DND-41 (cell line): ENCODE results near the gene HERC5.

Experiments
- ATAC-seq: fragments of 200-7000 bp; cut with Tn5 transposase; 3 replicates; pipeline ENCODE4 v1.9.1; 2021; ENCODE audit warnings: low read depth; ENCODE audit not compliant: insufficient read depth
- DNase-seq: peaks from one replicate; pipeline ENCODE4 v3.0.0-alpha.2; 2020
- H2AFZ ChIP-seq: 2 replicates; pipeline ENCODE4 v1.6.0; 2012; ENCODE audit warnings: low read depth, low read length
- H3K27ac ChIP-seq: 2 replicates; pipeline ENCODE4 v1.5.1; 2012; ENCODE audit warnings: low read length, inconsistent platforms
- H3K27me3 ChIP-seq: fragments of 200-600 bp; sonication (generic); 2 replicates; pipeline ENCODE4 v1.6.0; 2012; ENCODE audit warnings: low read length, mild to moderate bottlenecking, inconsistent platforms; ENCODE audit not compliant: insufficient read depth, poor library complexity
- H3K36me3 ChIP-seq: 2 replicates; pipeline ENCODE4 v1.5.1; 2012; ENCODE audit warnings: low read length, inconsistent platforms; ENCODE audit not compliant: insufficient read depth
- H3K4me1 ChIP-seq: 2 replicates; pipeline ENCODE4 v1.5.1; 2012; ENCODE audit warnings: mild to moderate bottlenecking, low read length; ENCODE audit not compliant: insufficient read depth
- H3K4me2 ChIP-seq: 2 replicates; pipeline ENCODE4 v1.6.0; 2012; ENCODE audit warnings: mild to moderate bottlenecking, moderate library complexity, low read length, inconsistent platforms; ENCODE audit not compliant: insufficient read depth
- H3K4me3 ChIP-seq, 2 experiments: fragments of 200-600 bp in 1 of 2; shearing (Covaris generic) in 1 of 2; 2 replicates each; pipeline ENCODE4 v1.5.1; 2012 to 2016; ENCODE audit warnings: inconsistent platforms in 2 of 2, low read length in 2 of 2, mild to moderate bottlenecking in 2 of 2, low read depth in 1 of 2, moderate library complexity in 1 of 2
- H3K79me2 ChIP-seq: 2 replicates; pipeline ENCODE4 v1.6.0; 2012; ENCODE audit warnings: low read length, inconsistent platforms; ENCODE audit not compliant: insufficient read depth
- H3K9ac ChIP-seq: 2 replicates; pipeline ENCODE4 v1.6.0; 2012; ENCODE audit warnings: low read depth, mild to moderate bottlenecking, inconsistent platforms, low read length, moderate library complexity
- H3K9me3 ChIP-seq: 2 replicates; pipeline ENCODE4 v1.5.1; 2012; ENCODE audit warnings: low read length, moderate library complexity, mild to moderate bottlenecking, inconsistent platforms; ENCODE audit not compliant: insufficient read depth, severe bottlenecking
- H4K20me1 ChIP-seq: 2 replicates; pipeline ENCODE4 v1.6.0; 2012; ENCODE audit warnings: low read length; ENCODE audit not compliant: insufficient read depth
- EZH2 ChIP-seq: IDR thresholded peaks from 3 replicates; pipeline ENCODE4 v1.6.1; 2012; ENCODE audit warnings: borderline replicate concordance, low read depth, mild to moderate bottlenecking, moderate library complexity, low read length, inconsistent platforms; ENCODE audit not compliant: severe bottlenecking
- TF ChIP-seq, protein P1 (sequence below): IDR thresholded peaks from 2 replicates; pipeline ENCODE4 v1.5.1; 2012; ENCODE audit warnings: borderline replicate concordance, low read length, moderate library complexity, mild to moderate bottlenecking; ENCODE audit not compliant: poor library complexity, severe bottlenecking; ENCODE audit errors: extremely low read depth

Gene HERC5

DNA sequence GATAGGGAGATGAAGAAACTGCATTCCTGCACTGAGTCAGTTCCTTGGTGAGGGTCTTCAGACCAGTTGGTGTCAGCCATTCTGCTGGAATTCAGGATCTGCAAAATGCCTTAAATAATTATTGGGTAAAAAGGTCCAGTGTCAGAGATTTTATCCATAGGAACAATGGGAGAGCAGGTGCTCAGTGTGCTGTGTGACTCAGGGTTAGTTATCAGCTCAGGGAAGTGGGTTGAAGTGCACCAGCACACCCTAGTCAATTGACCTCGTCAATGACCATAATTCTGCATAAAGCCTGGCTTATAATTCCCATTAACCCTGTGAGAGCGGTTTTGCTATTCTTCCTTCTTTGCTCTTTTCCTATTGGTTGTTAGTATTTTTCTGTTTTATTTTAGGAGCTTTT, 40.9 kb upstream of the HERC5 start:
- Histone ChIP-seq H3K4me3 (no peak overlapping the region), H3K9me3 (no peaks in the 10 kb centered on the region), H3K9ac (no peak overlapping the region), H3K36me3 (no peaks in the 10 kb centered on the region), H3K4me1 (no peaks in the 10 kb centered on the region), H4K20me1 (no peaks in the 10 kb centered on the region), H3K79me2 (no peaks in the 10 kb centered on the region), H3K4me2 (no peak overlapping the region), H3K27me3 (no peaks in the 10 kb centered on the region), H3K27ac (no peak overlapping the region), H2AFZ (no peak overlapping the region)
- no peak for ATAC-seq
- DNase-seq = no peak
- TF ChIP-seq, protein P1, sequence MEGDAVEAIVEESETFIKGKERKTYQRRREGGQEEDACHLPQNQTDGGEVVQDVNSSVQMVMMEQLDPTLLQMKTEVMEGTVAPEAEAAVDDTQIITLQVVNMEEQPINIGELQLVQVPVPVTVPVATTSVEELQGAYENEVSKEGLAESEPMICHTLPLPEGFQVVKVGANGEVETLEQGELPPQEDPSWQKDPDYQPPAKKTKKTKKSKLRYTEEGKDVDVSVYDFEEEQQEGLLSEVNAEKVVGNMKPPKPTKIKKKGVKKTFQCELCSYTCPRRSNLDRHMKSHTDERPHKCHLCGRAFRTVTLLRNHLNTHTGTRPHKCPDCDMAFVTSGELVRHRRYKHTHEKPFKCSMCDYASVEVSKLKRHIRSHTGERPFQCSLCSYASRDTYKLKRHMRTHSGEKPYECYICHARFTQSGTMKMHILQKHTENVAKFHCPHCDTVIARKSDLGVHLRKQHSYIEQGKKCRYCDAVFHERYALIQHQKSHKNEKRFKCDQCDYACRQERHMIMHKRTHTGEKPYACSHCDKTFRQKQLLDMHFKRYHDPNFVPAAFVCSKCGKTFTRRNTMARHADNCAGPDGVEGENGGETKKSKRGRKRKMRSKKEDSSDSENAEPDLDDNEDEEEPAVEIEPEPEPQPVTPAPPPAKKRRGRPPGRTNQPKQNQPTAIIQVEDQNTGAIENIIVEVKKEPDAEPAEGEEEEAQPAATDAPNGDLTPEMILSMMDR = no peak
- TF ChIP-seq EZH2 = no peak

DNA sequence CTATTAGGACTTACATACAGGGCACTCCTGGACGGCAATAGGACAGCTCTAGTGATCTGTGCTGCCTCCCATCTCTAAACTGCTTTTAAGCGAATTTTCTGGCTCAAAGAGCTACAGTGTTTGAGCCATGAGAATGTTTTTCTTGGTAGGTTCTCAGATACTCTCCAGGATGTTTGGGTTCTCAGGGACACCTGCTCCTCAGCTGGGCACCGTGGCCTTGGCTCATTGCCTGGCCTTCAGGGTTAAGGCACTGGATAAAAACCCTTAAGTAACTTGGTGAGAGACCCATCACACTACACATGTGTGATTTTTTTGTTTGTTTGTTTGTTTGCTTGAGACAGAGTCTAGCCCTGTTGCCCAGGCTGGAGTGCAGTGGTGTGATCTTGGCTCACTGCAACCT, 38.5 kb upstream of the HERC5 start:
- no peak for ATAC-seq
- Histone ChIP-seq H3K4me3 (no peak overlapping the region), H2AFZ (no peak overlapping the region), H3K9me3 (no peaks in the 10 kb centered on the region), H3K36me3 (no peaks in the 10 kb centered on the region), H3K4me1 (no peaks in the 10 kb centered on the region), H3K79me2 (no peaks in the 10 kb centered on the region), H3K4me2 (no peak overlapping the region), H4K20me1 (no peaks in the 10 kb centered on the region), H3K27ac (no peak overlapping the region), H3K27me3 (no peaks in the 10 kb centered on the region), H3K9ac (no peak overlapping the region)
- no peak for TF ChIP-seq EZH2
- TF ChIP-seq, protein P1 = no peak
- peak; percentile 7 for DNase-seq

DNA sequence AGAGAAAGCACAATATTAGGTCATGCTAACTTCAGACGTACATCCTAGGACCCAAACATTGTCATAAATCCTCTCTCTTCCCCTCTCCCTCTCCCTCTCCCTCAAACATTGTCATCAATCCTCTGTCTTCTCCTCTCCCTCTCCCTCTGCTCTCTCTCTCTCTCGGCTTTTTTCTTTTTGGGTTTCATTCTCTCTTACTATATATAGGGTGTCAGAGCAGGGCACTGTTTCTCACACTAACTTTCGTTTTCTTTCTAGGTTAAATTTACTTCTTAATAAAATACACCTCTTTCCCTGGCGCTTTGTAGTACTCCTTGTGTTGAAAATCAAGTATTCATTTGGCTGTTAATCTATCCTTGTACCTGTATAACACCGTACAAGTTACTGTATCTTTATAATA, 37.0 kb upstream of the HERC5 start:
- H3K79me2 ChIP-seq = no peaks in the 10 kb centered on the region
- H3K27ac ChIP-seq = no peak overlapping the region
- no peak overlapping the region for H3K4me2 ChIP-seq
- no peak for DNase-seq
- no peak for TF ChIP-seq EZH2
- TF ChIP-seq, protein P1 = no peak
- no peaks in the 10 kb centered on the region for H3K36me3 ChIP-seq
- H3K4me3 ChIP-seq = no peak overlapping the region
- no peaks in the 10 kb centered on the region for H3K9me3 ChIP-seq
- H3K9ac ChIP-seq = no peak overlapping the region
- H3K4me1 ChIP-seq = no peaks in the 10 kb centered on the region
- no peaks in the 10 kb centered on the region for H3K27me3 ChIP-seq
- no peak for ATAC-seq
- no peak overlapping the region for H2AFZ ChIP-seq
- no peaks in the 10 kb centered on the region for H4K20me1 ChIP-seq

DNA sequence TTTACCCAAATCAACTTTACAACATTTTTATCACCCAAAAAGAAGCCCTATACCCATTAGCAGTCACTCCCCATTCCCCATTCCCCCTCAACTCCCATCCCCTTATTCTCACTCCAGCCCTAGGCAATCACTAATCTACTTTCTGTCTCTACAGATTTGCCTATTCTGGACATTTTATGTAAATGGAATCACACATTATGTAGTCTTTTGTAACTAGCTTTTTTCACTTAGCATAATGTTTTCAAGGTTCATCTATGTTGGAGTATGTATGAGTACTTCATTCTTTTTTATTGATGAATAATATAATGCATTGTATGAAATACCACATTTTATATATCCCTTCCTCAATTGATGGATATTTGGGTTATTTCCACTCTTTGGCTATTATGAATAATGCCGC, 36.1 kb upstream of the HERC5 start:
- H3K27ac ChIP-seq = no peak overlapping the region
- DNase-seq (no peak), ATAC-seq (no peak)
- no peaks in the 10 kb centered on the region for H3K9me3 ChIP-seq
- no peaks in the 10 kb centered on the region for H3K36me3 ChIP-seq
- no peak overlapping the region for H2AFZ ChIP-seq
- H3K79me2 ChIP-seq = no peaks in the 10 kb centered on the region
- H4K20me1 ChIP-seq = no peaks in the 10 kb centered on the region
- H3K9ac ChIP-seq = no peak overlapping the region
- TF ChIP-seq EZH2 = no peak
- TF ChIP-seq, protein P1 = no peak
- no peaks in the 10 kb centered on the region for H3K27me3 ChIP-seq
- H3K4me2 ChIP-seq = no peak overlapping the region
- H3K4me1 ChIP-seq = no peaks in the 10 kb centered on the region
- H3K4me3 ChIP-seq = no peak overlapping the region
